Right ventricle myocardium inferior (tissue), 1 donor: ENCODE data around the gene DGKE. TPM values are rescaled to one million over a fixed set of nuclear protein-coding genes. Genes with fewer than 3 reads are reported as not detected.
A peak's percentile ranks its signal among the peaks of the same experiment; 100 is the strongest.

ENCODE experiments used
- ATAC-seq: fragments of 200-7000 bp; cut with Tn5 transposase; one replicate; pipeline ENCODE4 v1.9.1; 2020; ENCODE audit warnings: mild to moderate bottlenecking, moderate library complexity
- DNase-seq: peaks from one replicate; pipeline ENCODE4 v3.0.0; 2021; ENCODE audit errors: missing footprints
- intact Hi-C: fragments of 100-400 bp; cut with DNase I; formaldehyde crosslinking; loops from one replicate; pipeline ENCODE4 v1.11.0; 2022
- total RNA-seq: library from RNA; stranded (reverse); fragmentation: NEBNext Ultra II Directional; extraction: Animal tissue kit (Norgen Biotek cat#: 25700); gene quantifications from one replicate; pipeline ENCODE4 v1.2.1, GENCODE V29; 2021
- donor health status: DM: no; HTN: yes; CAD: no; lungs with severe emphysema.

The DGKE gene
- total RNA-seq, 1 donor from 2014 or later, result 3.0 TPM

DNA sequence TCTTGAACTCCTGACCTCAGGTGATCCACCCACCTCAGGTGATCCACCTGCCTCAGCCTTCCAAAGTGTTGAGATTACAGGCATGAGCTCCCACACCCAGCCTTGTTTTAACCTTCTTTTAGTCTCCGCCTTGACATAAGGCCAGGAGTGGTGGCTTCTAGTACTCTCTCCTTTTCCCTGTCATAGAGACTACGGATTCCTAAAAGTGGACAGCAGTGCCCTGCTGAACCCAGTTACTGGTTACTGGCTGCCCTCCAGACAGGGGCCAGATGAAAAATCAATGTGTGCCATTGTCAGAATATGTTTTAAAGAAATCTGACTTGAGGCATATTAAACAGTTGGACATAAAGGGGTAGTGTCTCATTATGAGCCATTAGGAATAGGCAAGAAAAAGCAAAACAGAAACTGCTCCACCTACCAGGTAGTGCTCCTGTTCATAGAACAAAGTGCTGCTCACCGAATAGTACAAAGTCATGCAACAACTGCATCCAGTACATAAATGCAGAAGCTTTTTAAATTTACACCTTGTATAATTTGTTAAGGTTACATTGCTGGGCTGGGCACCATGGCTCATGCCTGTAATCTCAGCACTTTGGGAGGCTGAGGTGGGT lies 47.8 kb downstream of the DGKE start:
- ATAC-seq (no peak), DNase-seq (no peak)
- intact Hi-C loops, result no loop called here

DNA sequence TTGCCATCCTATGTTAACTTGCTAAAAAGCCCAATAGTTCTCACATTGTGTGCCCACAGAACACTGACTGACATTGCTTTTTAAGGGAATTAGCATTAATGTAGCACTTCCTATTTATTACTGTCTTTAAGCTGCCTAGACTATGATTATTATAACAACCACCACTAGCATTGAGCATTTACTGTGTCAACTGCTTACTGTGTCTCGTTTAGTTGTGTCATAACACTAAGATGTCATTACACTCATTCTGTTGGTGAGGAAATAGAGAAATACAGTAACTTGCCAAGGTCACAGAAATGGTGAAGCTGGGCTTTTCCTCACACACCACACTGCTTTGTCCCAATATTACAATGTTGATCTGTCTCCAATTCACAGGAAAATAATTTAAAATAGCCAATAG lies 49.7 kb downstream of the DGKE start:
- intact Hi-C loops, result no loop called here
- ATAC-seq, result no peak
- no peak for DNase-seq

DNA sequence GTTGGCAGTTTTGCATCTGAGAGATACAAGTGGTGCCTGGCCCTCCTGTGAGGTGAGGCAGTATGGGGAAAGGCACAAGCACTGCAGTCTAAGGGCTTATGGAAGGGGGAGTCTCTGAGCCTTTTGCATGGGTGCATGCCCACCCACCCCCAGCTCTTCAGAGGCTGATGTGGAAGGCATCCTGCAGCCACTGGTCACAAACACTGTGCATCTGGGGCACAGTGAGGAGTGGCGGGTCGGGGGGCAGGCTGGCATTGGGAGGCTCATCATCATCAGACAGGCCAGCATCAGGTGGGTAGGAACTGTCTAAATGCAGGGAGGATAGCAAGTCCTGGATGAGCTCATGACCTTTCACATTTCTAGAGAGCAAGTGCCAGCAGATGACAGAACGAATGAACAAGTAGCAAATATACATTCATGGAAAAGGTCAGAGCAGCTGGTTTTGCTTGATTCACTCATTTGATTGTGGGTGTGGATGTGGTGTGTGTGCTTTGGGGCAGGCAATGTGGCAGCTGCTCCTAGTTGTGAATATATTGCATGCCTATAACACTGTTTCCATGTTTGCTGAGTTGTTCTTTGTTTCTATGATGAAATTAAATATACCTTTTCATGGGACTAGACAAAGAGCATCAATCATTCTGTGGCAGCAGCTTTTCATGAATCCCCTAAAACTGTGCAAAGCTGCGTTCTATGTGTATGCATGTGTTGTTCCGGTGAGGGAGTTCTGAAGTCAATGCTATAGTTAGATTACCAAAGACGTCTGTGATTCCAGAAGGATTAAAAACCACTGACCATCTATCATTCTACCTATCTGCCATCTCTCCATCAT lies 50.7 kb downstream of the DGKE start:
- no peak for ATAC-seq
- intact Hi-C loops, result no loop called here
- DNase-seq, result no peak

DNA sequence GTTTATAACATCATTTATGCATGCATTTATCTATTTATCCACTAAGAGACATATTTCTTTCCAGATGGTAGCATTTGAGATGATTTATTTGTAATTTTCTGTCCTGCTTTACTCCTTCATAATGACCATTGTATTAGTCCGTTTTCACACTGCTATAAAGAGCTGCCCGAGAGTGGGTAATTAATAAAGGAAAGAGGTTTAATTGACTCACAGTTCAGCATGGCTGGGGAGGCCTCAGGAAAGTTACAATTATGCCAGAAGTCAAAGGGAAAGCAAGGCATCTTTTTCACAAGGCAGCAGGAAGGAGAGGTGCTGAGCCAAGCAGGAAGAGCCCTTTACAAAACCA lies 51.3 kb downstream of the DGKE start:
- ATAC-seq, result no peak

DNA sequence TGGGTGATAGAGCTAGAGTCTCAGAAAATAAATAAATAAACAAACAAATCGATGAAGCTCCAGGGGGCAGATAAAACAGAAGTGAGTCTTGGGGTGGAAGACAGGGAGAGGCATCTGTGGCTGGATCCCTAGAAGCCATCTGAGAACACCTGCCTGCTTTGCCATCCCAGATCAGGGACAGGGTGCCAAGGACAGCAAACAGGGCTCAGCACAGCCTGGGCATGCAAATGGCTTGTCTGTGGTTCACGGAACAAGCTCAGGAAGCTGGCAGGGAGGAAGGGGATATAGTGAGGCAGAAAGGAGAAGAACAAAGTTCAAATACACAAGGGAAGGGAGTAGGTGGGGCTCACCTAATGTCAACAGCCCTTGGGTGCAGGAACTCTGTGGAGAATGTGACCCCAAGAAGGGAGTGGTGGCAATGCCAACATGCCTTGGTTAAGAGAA lies 52.4 kb downstream of the DGKE start:
- ATAC-seq (no peak), DNase-seq (no peak)
- intact Hi-C loops, result no loop called here

More for the DNA sequence above, 51.3 kb downstream of the DGKE start:
- no peak for DNase-seq
- intact Hi-C loops, result no loop called here

DNA sequence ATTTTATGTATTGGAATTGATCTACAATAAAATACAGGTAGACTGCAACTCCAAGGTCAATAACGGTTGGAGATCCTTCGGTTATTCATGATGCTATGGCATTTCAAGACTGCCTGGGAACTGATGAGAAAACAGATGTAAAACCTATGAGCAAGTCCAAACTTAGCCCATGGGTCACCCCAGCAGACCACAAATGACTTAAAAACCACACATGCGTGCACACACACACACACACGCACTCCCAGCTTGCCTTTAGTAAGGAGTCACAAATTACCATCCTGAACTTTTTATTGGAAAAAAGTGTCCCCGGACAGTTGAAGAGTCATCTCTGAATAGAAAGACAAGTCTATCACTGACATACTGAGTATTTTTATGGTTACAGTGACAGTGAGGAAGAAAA lies 53.2 kb downstream of the DGKE start:
- DNase-seq (no peak), ATAC-seq (no peak)
- intact Hi-C loops, result no loop called here

DNA sequence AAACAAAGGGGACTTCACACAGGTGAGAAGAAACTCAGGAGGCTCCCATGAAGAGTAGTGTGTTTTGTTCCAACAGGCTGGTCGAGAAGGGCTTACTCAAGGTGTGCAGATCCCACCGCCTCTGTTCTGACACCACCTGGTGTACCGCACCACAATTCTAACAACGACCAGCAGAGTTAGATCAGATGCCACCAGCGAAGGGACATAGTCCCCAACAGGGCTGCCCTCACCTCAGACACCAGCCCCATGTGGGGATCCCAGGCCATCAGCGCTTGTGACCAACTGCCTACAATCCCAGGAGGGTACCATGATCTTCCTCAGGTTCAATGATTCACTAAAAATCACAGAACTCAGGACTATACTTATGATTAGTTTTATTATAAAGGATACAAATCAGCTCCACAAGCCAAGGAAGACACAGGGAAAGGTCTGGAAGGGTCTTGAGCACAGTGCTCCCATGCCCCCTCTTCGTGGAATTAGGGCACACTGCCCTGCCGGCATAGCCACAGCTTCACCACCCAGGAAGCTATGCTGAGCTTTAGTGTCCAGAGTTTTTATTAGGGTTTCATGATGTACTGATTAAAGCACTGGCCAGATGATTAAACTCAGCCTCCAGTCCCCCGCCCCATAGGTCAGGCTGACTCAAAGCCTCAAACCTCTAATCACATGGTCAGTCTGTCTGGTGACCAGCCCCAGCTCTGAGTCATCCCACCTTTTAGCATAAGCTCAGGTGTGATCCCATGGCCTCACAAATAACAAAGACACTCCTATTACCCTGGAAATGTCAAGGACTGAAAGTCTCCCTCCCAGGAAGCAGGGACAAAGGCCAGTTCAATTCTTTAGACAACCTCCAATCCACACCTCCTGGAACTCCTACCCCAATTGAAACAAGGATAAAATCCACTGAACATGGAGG lies 53.9 kb downstream of the DGKE start:
- ATAC-seq, result no peak
- intact Hi-C loops, result no loop called here
- no peak for DNase-seq

DNA sequence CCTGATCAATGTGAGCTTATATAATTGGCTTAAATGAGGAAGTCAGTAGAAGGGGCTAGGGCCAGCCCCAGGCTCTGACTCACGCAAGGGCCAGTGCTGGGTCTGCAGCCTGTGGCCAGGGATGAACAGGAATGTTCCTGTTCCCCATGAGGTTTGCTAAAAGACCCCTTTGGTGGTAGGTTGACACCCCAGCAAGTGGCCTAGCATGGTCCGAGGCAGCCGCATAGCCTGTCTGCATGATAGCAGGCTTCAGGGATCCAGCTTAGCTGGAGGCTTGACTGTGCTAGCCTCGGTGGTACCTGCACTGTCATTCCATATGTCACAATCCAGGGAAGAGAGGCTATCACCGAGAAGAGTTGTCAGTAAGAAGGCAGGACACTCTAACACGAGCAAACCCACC lies 56.4 kb downstream of the DGKE start:
- intact Hi-C loops, result loop anchor here (5.0 kb wide), 1 partner anchor 47 kb away; no protein-coding TSS in a partner anchor
- DNase-seq (no peak), ATAC-seq (no peak)

DNA sequence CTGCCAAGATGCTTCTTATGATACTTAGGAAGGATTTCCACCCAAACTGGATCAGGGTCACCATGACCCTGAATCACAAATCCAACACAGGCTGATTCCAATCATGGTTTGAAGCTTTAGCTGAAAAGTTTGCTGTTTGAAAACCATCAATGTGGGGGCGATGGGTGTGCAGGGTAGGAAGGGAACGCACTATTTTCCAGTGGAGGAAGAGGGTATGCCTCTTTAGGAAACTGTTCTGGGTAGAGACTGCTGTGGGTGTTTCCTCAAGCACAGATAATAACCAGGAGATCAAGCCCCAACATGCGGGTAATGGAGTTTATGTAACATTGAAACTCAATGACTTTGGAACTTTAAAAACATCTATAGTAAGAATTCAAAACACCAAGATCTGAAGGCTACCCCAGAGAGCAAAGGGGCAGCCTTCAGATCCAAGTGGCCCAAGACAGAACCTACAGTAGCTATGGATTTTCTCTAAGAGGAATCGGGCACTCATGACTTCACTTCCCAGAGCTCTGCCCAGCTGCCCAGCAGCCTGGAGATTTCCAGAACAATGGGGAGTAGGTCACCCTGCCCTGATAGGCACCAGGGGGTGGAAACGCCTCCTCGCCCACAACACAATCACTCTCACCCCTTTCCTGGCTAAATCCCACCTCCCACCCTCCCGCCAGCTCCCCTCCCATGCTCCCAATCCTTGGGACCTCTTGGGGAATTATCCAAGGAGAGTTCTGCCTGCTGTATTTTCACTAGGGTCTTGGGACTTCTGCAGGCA lies 57.1 kb downstream of the DGKE start:
- intact Hi-C loops, result loop anchor here (5.0 kb wide), 1 partner anchor 46 kb away; no protein-coding TSS in a partner anchor
- no peak for ATAC-seq

DNA sequence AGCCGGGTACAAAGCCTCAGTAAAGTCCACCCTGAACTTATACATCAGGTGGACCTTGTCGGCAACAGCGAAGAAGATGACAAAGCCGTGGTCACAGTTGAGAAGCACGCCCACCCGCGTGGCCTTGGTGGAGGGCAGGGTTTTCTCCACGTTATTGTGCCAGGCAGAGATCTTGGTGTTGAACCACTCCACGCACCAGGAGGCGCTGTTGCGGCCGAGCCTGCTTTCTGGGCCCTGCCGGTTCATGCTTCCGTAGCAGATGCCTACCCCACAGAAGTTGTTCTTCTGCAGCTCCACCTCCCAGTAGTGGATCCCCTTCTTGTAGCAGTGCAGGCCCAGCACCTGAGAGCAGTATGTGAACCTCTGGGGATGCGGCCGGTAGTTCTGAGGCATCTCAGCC lies 57.8 kb downstream of the DGKE start:
- DNase-seq, result peak; percentile 79
- intact Hi-C loops, result loop anchor here (5.0 kb wide), 1 partner anchor 46 kb away; no protein-coding TSS in a partner anchor
- no peak for ATAC-seq

More for the DNA sequence above, 57.1 kb downstream of the DGKE start:
- no peak for DNase-seq

DNA sequence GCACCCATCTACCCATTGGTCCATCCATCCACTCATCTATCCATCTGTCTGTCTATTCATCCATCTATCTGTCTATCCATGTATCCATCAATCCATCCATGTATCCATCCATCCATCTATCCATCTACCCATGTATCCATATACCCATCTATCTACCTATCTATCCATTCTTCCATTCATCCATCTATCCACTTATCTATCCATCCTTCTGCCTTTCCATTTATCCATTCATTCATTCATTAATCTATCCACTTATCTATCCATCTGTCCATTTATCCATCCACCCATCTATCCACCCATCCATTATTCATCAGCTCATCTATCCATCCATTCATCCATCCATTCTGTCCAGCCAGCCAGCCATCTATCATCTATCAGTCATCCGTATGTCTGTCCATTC lies 58.4 kb downstream of the DGKE start:
- no peak for ATAC-seq
- intact Hi-C loops, result loop anchor here (5.0 kb wide), 1 partner anchor 45 kb away; no protein-coding TSS in a partner anchor
- no peak for DNase-seq

DNA sequence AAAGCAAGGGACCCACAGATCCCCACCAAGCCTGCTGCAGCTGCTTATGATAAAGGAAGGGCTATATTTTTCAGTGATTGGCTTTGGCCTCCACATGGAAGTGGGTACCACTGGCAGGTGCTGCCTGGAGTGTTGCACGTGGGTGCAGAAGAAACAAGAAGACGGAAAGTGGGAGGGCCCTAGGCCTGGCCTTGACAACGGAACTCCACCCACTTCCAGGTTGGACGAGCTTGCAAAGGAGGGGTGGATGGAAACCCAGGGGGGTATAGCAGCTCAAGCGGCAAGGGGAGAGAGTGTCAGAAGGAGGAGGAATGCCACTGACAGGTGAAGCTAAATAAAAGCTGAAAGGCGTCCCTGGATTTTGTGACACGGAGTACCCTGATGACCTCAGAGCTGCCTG lies 59.6 kb downstream of the DGKE start:
- intact Hi-C loops, result loop anchor here (5.0 kb wide), 1 partner anchor 44 kb away; no protein-coding TSS in a partner anchor
- ATAC-seq (no peak), DNase-seq (no peak)

DNA sequence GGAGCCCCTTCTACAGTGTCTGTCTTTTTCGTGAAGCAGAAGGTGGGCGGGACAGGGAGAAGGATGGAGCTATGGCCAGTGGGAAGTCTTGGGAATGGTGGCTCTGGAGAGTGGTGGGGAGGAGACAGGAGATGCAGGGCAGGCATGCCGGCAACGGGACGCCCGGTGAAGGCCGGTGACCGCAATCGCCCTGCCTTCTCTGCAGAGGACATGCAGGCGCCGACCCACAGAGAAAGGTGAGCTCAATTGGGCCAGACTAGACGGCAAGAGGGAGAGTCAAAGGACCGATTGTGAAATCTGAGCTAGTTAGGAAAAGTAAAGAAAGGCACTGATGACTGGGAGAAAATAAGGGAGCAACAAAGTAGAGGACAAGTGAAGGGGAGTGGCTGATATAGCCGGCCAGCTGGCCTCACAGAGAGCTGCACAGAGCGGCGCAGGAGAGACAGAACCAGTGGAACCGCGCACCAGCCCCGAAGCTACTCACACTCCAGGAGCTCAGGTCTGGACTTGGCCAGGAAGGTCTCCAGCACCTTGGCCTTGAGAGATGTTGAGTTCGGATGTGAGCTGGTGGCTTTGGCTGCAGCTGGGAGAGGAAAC lies 61.0 kb downstream of the DGKE start:
- ATAC-seq (no peak), DNase-seq (no peak)
- intact Hi-C loops, result loop anchor here (5.0 kb wide), 1 partner anchor 42 kb away; no protein-coding TSS in a partner anchor

DNA sequence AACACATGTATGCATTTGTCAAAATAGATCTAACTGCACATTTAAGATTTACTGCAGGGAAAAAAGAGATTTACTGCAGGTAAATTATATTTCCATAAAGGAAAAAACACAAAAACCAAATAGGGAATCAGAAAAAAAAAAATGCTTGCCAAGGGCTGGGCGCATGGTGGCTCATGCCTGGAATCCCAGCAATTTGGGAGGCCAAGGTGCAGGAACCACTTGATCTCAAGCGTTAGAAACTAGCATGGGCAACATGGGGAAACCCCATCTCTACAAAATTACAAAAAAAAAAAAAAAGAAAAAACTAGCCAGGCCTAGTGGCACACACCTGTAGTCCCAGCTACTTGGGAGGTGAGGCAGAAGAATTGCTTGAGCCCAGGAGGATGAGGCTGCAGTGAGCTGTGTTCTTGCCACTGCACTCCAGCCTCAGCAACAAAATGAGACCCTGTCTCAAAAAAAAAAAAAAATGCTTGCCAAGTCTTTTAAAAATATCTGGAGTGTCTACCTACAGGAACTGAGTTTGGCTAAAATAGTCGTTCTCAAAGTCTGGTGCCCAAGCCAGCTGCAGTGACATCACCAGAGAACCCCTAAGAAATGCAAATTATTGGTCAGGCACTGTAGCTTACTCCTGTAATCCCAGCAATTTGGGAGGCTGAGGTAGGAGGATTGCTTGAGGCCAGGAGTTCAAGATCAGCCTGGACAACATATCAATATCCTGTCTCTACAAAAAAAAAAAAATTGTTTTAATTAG lies 62.4 kb downstream of the DGKE start:
- intact Hi-C loops, result no loop called here
- ATAC-seq, result no peak
- no peak for DNase-seq

DNA sequence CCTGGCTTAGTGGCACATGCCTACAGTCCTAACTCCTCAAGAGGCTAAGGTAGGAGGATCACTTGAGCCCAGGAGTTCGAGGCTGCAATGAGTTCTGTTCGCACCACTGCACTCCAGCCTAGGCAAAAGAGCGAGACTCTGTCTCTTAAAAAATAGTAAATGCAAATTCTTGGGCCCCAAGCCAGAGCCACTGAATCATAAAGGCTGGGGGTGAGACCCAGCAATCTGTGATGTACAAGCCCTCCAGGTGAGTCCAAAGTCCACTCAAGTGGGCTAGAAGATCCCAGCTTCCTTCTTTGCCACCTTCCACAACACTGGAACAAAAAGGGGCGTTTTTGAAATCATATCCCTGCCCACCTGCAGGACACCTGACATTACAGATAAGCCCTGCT lies 63.0 kb downstream of the DGKE start:
- DNase-seq, result no peak
- intact Hi-C loops, result no loop called here

DNA sequence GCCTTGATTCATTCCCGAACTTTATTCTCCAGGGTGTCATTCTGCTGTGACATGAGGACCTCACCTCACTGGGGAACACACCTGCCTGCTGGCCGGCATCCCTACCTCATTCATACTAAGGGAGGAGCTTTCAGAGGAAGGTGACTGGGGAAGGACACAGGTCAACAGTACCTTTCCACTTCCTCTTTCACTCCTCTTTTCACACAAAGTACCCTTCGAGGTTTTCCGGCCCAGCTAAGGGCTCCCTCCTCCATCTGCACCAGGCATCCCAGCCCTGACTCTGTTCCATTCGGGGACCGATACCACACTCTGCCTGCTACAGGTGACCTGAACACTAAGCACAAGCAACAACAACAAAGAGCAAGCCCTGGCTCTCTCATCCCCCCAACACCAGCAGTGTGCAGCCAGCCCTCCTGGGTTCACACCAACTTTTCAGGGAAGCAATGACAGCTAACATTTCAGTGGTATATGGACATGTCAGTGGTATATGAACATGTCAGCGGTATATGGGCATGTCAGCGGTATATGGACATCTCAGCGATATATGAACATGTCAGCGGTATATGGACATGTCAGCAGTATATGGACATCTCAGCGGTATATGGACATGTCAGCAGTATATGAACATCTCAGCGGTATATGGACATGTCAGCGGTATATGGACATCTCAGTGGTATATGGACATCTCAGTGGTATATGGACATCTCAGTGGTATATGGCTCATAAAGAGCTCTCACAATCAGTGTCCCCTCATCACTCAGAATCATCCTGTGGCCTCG lies 63.9 kb downstream of the DGKE start:
- ATAC-seq, result no peak
- no peak for DNase-seq

More for the DNA sequence above, 63.0 kb downstream of the DGKE start:
- ATAC-seq, result no peak

DNA sequence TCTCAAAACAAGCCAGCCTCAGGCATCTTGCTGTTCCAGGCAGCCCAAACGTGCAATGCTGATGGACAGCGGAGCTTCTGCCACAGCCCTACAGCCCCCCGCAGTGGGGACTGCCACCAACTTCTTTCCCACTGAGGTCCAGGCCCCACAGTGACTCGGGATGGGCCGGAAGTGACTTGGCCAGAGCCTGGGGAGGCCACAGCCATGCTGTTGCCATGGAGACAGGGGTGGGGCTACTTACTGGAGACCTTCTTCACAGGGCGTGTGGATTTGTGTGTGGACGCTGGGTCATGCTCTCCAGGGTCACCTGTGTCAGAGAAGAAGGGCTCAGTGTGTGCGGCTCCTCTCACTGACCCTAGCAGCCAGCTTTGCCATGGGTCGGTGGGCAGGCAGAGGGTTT lies 64.9 kb downstream of the DGKE start:
- DNase-seq (no peak), ATAC-seq (no peak)
- intact Hi-C loops, result no loop called here

More for the DNA sequence above, 63.9 kb downstream of the DGKE start:
- intact Hi-C loops, result no loop called here
